GM23248 (cell line): ENCODE results near the gene SLFN5.

Experiments
- EZH2 ChIP-seq: fragments of 200-600 bp; sonication (generic); IDR thresholded peaks from 2 replicates; pipeline ENCODE4 v1.6.1; 2018; ENCODE audit warnings: antibody characterized with exemption, mild to moderate bottlenecking; ENCODE audit not compliant: insufficient read depth, poor library complexity, severe bottlenecking
- EZH2phosphoT487 ChIP-seq: fragments of 200-600 bp; sonication (generic); IDR thresholded peaks from 2 replicates; pipeline ENCODE4 v1.6.1; 2018; ENCODE audit warnings: antibody characterized with exemption, moderate library complexity, mild to moderate bottlenecking, low read depth; ENCODE audit not compliant: insufficient read depth

- no peak for TF ChIP-seq EZH2phosphoT487
- no peak for TF ChIP-seq EZH2
These were observed 3.0 kb upstream of the SLFN5 start for GRCh38 chr17:35239823-35240222.
